Mucosa of descending colon (tissue), 3 donors: Measurements from ENCODE around the gene TAC1. TPM values are rescaled to one million over a fixed set of nuclear protein-coding genes. Genes with fewer than 3 reads are reported as not detected.

Experiments used
- ATAC-seq: fragments of 200-7000 bp; cut with Tn5 transposase; one replicate; pipeline ENCODE4 v1.9.1; 2020; ENCODE audit warnings: mild to moderate bottlenecking, moderate library complexity
- DNase-seq, 3 donors: peaks; one replicate each; pipeline ENCODE4 v3.0.0-alpha.2; 2020
- H3K36me3 ChIP-seq: fragments of 200-600 bp; one replicate; pipeline ENCODE4 v1.8.0; 2021; ENCODE audit warnings: low read depth, mild to moderate bottlenecking
- H3K4me1 ChIP-seq: fragments of 200-600 bp; one replicate; pipeline ENCODE4 v1.8.0; 2021; ENCODE audit warnings: low read depth, mild to moderate bottlenecking
- H3K4me3 ChIP-seq: fragments of 200-600 bp; one replicate; pipeline ENCODE4 v1.8.0; 2021; ENCODE audit warnings: mild to moderate bottlenecking
- H3K9me3 ChIP-seq: fragments of 200-600 bp; one replicate; pipeline ENCODE4 v1.8.0; 2021; ENCODE audit warnings: mild to moderate bottlenecking
- intact Hi-C, 2 donors: fragments of 100-400 bp; cut with DNase I in 1 of 2; cut with micrococcal nuclease in 1 of 2; formaldehyde crosslinking; loops; one replicate each; pipeline versions ENCODE4 v1.11.0 to v1.11.1; 2022; cut with DNase I, micrococcal nuclease
- long read RNA-seq, 2 donors: library from polyadenylated mRNA; unstranded; transcript quantifications; one replicate each; pipeline ENCODE4 v2.0.0, GENCODE V29; 2019 to 2021
- total RNA-seq, 3 donors: library from RNA; stranded (reverse); fragmentation: NEBNext Ultra II Directional in 2 of 3; extraction: Animal tissue kit (Norgen Biotek cat#: 25700) in 2 of 3; gene quantifications; one replicate each; pipeline versions ENCODE4 v1.2.1 to v1.2.4, GENCODE V29; 2021 to 2023
- TF ChIP-seq, protein P1 (sequence below): fragments of 200-600 bp; IDR thresholded peaks from one replicate; pipeline ENCODE4 v1.8.0; 2022; ENCODE audit warnings: antibody characterized with exemption, mild to moderate bottlenecking
- donor health status: DM: no; HTN: no; CAD: no; lungs with moderate emphysema.
- donor health status: DM: no; HTN: no; CAD: no.
- donor health status: DM: no; HTN: yes; CAD: no.

The TAC1 gene, protein sequence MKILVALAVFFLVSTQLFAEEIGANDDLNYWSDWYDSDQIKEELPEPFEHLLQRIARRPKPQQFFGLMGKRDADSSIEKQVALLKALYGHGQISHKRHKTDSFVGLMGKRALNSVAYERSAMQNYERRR
- 10 to 100 TPM in 1 of 3 donors, 1 to 10 TPM in 2; 1.3 to 10.4 (median 1.9) TPM for total RNA-seq
- long read RNA-seq, donor 1, partial matches to known transcripts = 0 of 4 reads
- long read RNA-seq, donor 1, other reads (novel, unspliced or antisense) = 0 of 4 reads
- long read RNA-seq, donor 2 = 0 reads

GRCh38 chr7:97731736-97732564, at the start of gene TAC1:
TAC1 (plus strand) TSS chr7:97732086; CDS start chr7:97732613, 527 bp downstream.
- peak in 1 of 3 donors; percentile 16 for DNase-seq
- peak; percentile 34 for ATAC-seq
- Histone ChIP-seq H3K9me3 (no peaks in the 10 kb centered on the region), H3K4me1 (peaks cover 12% of the 10 kb centered on the region), H3K4me3 (no peak within 1 kb of the TSS), H3K36me3 (no peaks in the 10 kb centered on the region)
- intact Hi-C loops = no loop called here
- TF ChIP-seq, protein P1, sequence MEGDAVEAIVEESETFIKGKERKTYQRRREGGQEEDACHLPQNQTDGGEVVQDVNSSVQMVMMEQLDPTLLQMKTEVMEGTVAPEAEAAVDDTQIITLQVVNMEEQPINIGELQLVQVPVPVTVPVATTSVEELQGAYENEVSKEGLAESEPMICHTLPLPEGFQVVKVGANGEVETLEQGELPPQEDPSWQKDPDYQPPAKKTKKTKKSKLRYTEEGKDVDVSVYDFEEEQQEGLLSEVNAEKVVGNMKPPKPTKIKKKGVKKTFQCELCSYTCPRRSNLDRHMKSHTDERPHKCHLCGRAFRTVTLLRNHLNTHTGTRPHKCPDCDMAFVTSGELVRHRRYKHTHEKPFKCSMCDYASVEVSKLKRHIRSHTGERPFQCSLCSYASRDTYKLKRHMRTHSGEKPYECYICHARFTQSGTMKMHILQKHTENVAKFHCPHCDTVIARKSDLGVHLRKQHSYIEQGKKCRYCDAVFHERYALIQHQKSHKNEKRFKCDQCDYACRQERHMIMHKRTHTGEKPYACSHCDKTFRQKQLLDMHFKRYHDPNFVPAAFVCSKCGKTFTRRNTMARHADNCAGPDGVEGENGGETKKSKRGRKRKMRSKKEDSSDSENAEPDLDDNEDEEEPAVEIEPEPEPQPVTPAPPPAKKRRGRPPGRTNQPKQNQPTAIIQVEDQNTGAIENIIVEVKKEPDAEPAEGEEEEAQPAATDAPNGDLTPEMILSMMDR = no peak

- TF ChIP-seq, protein P1 = no peak
- no peak for DNase-seq
- intact Hi-C loops = no loop called here
- no peak for ATAC-seq
- Histone ChIP-seq H3K36me3 (no peaks in the 10 kb centered on the region), H3K9me3 (no peaks in the 10 kb centered on the region), H3K4me3 (no peak overlapping the region), H3K4me1 (no peaks in the 10 kb centered on the region)
These were observed 45.9 kb upstream of the TAC1 start for GRCh38 chr7:97685952-97686351.

DNA sequence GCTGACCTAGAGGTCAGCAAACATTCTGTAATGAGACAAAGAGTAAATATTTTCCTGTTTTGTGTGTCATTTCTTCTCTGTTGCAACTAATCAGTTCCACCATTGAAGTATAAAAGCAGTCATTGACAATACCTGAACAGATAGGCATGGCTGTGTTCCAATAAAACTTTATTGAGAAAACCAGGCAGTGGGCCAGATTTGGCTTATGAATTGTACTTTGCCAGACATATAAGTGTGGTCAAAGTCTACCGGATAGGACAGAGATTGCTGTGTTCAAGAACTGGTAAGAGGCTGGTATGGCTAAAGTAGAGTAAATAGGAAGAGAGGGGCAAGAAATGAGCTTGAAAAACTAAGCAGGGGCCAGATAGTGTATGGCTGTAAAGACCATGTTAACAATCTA, 38.3 kb upstream of the TAC1 start:
- TF ChIP-seq, protein P1 = no peak
- no peaks in the 10 kb centered on the region for H3K36me3 ChIP-seq
- intact Hi-C loops = no loop called here
- no peaks in the 10 kb centered on the region for H3K4me1 ChIP-seq
- no peaks in the 10 kb centered on the region for H3K9me3 ChIP-seq
- DNase-seq = peak in 1 of 3 donors; percentile 51
- H3K4me3 ChIP-seq = no peak overlapping the region
- peak; percentile 91 for ATAC-seq

DNA sequence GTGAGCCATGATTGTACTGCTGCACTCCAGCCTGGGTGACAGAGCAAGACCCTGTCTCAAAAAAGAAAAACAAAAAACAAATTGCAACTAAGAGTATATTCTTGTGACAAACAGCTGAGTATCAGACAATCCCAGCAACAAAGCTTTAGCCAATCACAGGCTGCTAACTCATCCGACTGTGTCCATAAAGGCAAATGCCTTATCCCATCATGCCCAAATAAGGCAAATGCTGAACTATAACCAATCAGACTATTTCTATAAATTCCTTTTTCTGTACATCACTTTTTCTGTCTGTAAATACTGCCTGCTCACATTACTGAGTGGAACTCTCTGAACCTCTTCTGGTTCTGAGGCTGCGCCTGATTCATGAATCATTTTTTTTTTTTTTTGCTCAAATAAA, 37.5 kb upstream of the TAC1 start:
- H3K4me1 ChIP-seq = no peaks in the 10 kb centered on the region

DNA sequence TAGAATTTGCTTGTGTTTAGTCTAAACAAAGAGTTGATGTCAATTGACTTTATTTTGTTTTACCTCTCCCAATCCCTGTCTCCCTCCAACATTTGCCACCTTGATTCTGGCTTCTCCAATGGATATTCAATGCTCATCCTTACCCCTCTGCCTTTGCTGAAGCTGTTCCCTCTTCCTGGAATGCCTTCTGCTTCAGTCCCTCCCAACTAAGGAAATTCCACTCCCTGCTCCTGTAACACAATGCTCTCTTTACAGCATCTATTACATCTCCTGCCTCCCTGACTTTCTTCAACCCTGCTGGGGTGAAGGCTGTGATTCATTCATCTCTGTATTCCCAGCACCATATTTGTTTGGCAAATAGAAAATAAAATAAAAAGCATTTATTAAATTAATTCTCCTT, 34.5 kb upstream of the TAC1 start:
- H3K4me3 ChIP-seq = no peak overlapping the region
- no peaks in the 10 kb centered on the region for H3K36me3 ChIP-seq
- H3K9me3 ChIP-seq = no peaks in the 10 kb centered on the region
- DNase-seq (no peak), ATAC-seq (peak; percentile 61)
- TF ChIP-seq, protein P1 = no peak
- no peaks in the 10 kb centered on the region for H3K4me1 ChIP-seq
- intact Hi-C loops = no loop called here

More for the DNA sequence above, 37.5 kb upstream of the TAC1 start:
- Histone ChIP-seq H3K36me3 (no peaks in the 10 kb centered on the region), H3K4me3 (no peak overlapping the region), H3K9me3 (no peaks in the 10 kb centered on the region)
- no peak for DNase-seq
- no peak for ATAC-seq
- TF ChIP-seq, protein P1 = no peak
- intact Hi-C loops = no loop called here
